ENCODE results near the gene OR14A16.

Gene OR14A16

DNA sequence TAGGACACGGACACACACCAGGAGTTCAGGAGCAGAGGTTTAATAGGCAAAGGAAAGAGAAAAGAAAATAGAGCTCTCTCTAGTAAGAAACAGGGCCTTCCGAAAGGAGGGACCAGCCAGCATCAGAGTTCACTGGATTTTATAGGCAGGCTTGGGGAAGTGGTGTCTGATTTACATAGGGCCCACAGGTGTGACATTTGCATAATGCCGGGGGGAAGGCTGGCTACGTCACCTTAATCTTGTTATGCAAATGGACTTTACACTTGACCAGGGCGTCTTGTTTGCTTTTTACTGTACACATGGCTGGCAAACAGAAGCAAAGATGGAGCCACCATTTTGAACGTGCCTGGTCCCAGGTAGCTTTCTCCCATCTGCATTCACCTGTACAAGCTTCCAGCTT, at the start of gene OR14A16:
Gene OR14A16, minus strand, starts transcription at position 97 of the 400 bp plus-strand sequence. CDS start 8,390 bp downstream, outside the sequence.
- Mint-ChIP-seq H3K4me3 (no peak within 1 kb of the TSS), H3K27me3 (ENCODE audit: low read depth) (no peaks in the 10 kb centered on the region), H3K4me1 (no peaks in the 10 kb centered on the region), H3K9me3 (peaks cover 2% of the 10 kb centered on the region), H3K27ac (no peak within 1 kb of the TSS), H3K36me3 (ENCODE audit: low read depth) (no peaks in the 10 kb centered on the region)
- TF ChIP-seq, protein P1, sequence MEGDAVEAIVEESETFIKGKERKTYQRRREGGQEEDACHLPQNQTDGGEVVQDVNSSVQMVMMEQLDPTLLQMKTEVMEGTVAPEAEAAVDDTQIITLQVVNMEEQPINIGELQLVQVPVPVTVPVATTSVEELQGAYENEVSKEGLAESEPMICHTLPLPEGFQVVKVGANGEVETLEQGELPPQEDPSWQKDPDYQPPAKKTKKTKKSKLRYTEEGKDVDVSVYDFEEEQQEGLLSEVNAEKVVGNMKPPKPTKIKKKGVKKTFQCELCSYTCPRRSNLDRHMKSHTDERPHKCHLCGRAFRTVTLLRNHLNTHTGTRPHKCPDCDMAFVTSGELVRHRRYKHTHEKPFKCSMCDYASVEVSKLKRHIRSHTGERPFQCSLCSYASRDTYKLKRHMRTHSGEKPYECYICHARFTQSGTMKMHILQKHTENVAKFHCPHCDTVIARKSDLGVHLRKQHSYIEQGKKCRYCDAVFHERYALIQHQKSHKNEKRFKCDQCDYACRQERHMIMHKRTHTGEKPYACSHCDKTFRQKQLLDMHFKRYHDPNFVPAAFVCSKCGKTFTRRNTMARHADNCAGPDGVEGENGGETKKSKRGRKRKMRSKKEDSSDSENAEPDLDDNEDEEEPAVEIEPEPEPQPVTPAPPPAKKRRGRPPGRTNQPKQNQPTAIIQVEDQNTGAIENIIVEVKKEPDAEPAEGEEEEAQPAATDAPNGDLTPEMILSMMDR (IDR thresholded peaks at IDR 0.05; ENCODE audit: unreplicated experiment in 3 of 3) = no peak

DNA sequence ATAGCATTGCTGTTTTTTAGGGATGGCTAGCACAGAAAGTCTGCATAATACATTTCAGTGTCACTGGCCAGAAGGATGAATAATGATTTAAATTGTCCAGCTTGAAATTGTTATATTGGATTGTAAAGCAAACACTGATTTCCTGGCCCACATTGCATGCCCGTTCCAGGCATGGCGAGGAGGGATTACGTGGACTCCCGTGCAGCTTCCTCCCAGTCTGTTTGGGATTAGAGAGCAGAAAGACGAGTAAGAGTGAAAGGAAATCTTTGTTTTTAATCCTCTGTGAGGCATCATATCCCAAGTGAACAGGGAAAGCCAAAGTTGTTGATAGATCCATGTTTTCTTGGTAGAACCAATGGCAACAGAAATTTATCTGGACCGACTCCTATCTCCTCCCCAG, 41.5 kb upstream of the OR14A16 start:
- TF ChIP-seq, protein P1 (IDR thresholded peaks at IDR 0.05; ENCODE audit: unreplicated experiment in 3 of 3) = no peak

GRCh38 chr1:247864644-247865043, 40.7 kb upstream of the OR14A16 start:
- peaks cover 12% of the 10 kb centered on the region for H3K9me3 Mint-ChIP-seq
- H3K27me3 Mint-ChIP-seq (ENCODE audit: low read depth) = peaks cover 3% of the 10 kb centered on the region
- H3K27ac Mint-ChIP-seq = no peak overlapping the region
- H3K4me1 Mint-ChIP-seq = no peaks in the 10 kb centered on the region
- H3K36me3 Mint-ChIP-seq (ENCODE audit: low read depth) = no peaks in the 10 kb centered on the region
- no peak overlapping the region for H3K4me3 Mint-ChIP-seq
- TF ChIP-seq, protein P1 (IDR thresholded peaks at IDR 0.05; ENCODE audit: unreplicated experiment in 3 of 3) = no peak

More for the DNA sequence above, 41.5 kb upstream of the OR14A16 start:
- Mint-ChIP-seq H3K36me3 (ENCODE audit: low read depth) (no peaks in the 10 kb centered on the region), H3K4me1 (no peaks in the 10 kb centered on the region), H3K27me3 (ENCODE audit: low read depth) (no peaks in the 10 kb centered on the region), H3K9me3 (peaks cover 14% of the 10 kb centered on the region), H3K4me3 (no peak overlapping the region), H3K27ac (no peak overlapping the region)

DNA sequence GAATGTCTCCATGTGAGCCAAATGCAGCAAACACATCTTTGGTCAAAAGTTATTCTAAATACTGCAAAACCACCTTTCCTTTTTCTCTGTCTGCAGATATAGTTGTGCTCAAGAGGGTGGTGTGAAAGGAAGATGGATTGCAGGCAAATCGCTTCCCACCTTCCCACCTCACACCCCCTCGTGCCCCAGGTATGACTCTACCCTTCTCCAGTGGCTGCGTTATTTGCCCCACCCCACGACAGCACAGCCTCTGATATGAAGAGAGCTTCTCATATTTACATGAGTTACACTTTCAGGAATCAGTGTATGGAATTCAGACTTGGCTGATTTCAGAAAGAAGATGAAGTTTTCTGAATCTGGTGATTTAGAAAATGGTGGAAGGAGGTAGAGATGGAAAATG, 38.8 kb upstream of the OR14A16 start:
- H3K27me3 Mint-ChIP-seq (ENCODE audit: low read depth) = peaks cover 9% of the 10 kb centered on the region
- no peaks in the 10 kb centered on the region for H3K36me3 Mint-ChIP-seq (ENCODE audit: low read depth)
- no peaks in the 10 kb centered on the region for H3K4me1 Mint-ChIP-seq
- no peak overlapping the region for H3K4me3 Mint-ChIP-seq
- H3K27ac Mint-ChIP-seq = no peak overlapping the region
- TF ChIP-seq, protein P1 (IDR thresholded peaks at IDR 0.05; ENCODE audit: unreplicated experiment in 3 of 3) = no peak
- H3K9me3 Mint-ChIP-seq = peaks cover 9% of the 10 kb centered on the region

DNA sequence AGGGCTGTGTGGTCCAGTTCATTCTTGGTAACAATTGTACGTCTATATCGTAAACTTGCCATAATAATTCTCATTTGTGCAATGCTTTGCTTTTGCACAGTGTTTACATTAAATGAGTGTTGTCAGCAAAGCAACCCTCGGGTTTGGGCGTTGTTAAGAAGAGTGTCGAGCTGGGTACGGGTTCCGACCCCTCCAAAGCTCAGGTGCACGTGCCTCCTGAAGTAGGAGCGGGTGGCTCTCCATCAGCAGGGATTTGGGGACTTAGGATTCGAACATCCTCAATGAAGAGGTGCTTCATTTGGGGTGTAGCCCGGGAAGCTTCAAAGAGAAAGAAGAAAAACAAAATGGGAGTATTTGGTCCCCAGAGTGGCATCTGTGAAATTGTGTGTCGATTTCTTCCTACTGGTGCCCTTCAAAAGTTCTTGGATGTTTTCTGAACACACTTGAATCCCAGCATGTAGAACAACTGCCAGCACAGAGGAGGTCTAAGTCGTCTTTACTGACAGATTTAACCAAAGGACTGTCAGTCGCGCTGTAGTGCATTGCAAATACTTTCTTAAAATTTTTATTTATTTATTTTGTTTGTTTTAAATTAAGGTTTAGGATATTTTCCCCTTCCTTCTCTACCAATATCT, 34.2 kb upstream of the OR14A16 start:
- Mint-ChIP-seq H3K27me3 (ENCODE audit: low read depth) (peaks cover 38% of the 10 kb centered on the region), H3K4me3 (peak overlapping the region; percentile 72 to 77 (median 76)), H3K36me3 (ENCODE audit: low read depth) (no peaks in the 10 kb centered on the region), H3K9me3 (peaks cover 17% of the 10 kb centered on the region), H3K4me1 (no peaks in the 10 kb centered on the region), H3K27ac (no peak overlapping the region)
- TF ChIP-seq, protein P1 (IDR thresholded peaks at IDR 0.05; ENCODE audit: unreplicated experiment in 3 of 3) = no peak

Data from nephron (organoid).